ENCODE measurements around the gene LRFN5.

The LRFN5 gene

GRCh38 chr14:41641690-41642089 is 35.0 kb downstream of the LRFN5 start:
- Histone ChIP-seq H2BK5ac (ENCODE audit: low read length) (no peak overlapping the region), H3K36me3 (replicated peaks in 1 of 2; ENCODE audit: control insufficient read depth in 2 of 2, insufficient read depth in 2 of 2, low read length in 2 of 2) (no peaks in the 10 kb centered on the region), H2BK12ac (ENCODE audit: low read length) (no peak overlapping the region), H3K79me1 (ENCODE audit: low read depth, low read length) (no peaks in the 10 kb centered on the region), H3K4me1 (ENCODE audit: control insufficient read depth in 2 of 2, insufficient read depth in 1 of 2, low read depth in 1 of 2, low read length in 2 of 2) (no peaks in the 10 kb centered on the region), H2BK15ac (ENCODE audit: low read length) (no peak overlapping the region), H3K27me3 (ENCODE audit: control insufficient read depth in 3 of 3, insufficient read depth in 3 of 3, low read depth in 1 of 3, low read length in 3 of 3) (no peaks in the 10 kb centered on the region), H3K14ac (ENCODE audit: low read length) (no peak overlapping the region), H4K8ac (ENCODE audit: low read depth, low read length) (no peak overlapping the region), H4K91ac (ENCODE audit: low read depth, low read length, poor library complexity) (no peak overlapping the region), H3K9ac (ENCODE audit: low read depth, low read length, poor library complexity) (no peak overlapping the region), H3K18ac (ENCODE audit: low read length) (no peak overlapping the region), H2BK120ac (ENCODE audit: low read depth, low read length) (no peak overlapping the region), H3K4me3 (ENCODE audit: low read length in 2 of 2) (no peak overlapping the region), H3K9me3 (replicated peaks in 1 of 2; ENCODE audit: control insufficient read depth in 2 of 2, insufficient read depth in 1 of 2, low read depth in 1 of 2, low read length in 2 of 2) (no peaks in the 10 kb centered on the region), H3K4me2 (ENCODE audit: insufficient read depth, low read length, poor library complexity, severe bottlenecking) (no peak overlapping the region), H3K4ac (ENCODE audit: low read length) (no peak overlapping the region), H2AFZ (ENCODE audit: low read length) (no peak overlapping the region), H2AK5ac (ENCODE audit: low read depth, low read length) (no peak overlapping the region), H3K23ac (ENCODE audit: low read depth, low read length, poor library complexity) (no peak overlapping the region), H3K27ac (replicated peaks; ENCODE audit: low read length) (no peak overlapping the region)
- no CpG with 5 or more reads among the region's 1 CpG for WGBS, 2 donors (ENCODE audit: extremely low coverage in 2 of 2, insufficient read length in 2 of 2, insufficient replicate concordance in 1 of 2)
- DNase-seq (ENCODE audit: low spot score) = no peak

- Histone ChIP-seq H3K4me3 (ENCODE audit: low read length in 2 of 2) (no peak overlapping the region), H2BK15ac (ENCODE audit: low read length) (no peak overlapping the region), H2BK5ac (ENCODE audit: low read length) (no peak overlapping the region), H3K9me3 (replicated peaks in 1 of 2; ENCODE audit: control insufficient read depth in 2 of 2, insufficient read depth in 1 of 2, low read depth in 1 of 2, low read length in 2 of 2) (no peaks in the 10 kb centered on the region), H3K4ac (ENCODE audit: low read length) (no peak overlapping the region), H3K14ac (ENCODE audit: low read length) (no peak overlapping the region), H3K4me1 (ENCODE audit: control insufficient read depth in 2 of 2, insufficient read depth in 1 of 2, low read depth in 1 of 2, low read length in 2 of 2) (no peaks in the 10 kb centered on the region), H2BK12ac (ENCODE audit: low read length) (no peak overlapping the region), H4K91ac (ENCODE audit: low read depth, low read length, poor library complexity) (no peak overlapping the region), H4K8ac (ENCODE audit: low read depth, low read length) (no peak overlapping the region), H2BK120ac (ENCODE audit: low read depth, low read length) (no peak overlapping the region), H3K27me3 (ENCODE audit: control insufficient read depth in 3 of 3, insufficient read depth in 3 of 3, low read depth in 1 of 3, low read length in 3 of 3) (no peaks in the 10 kb centered on the region), H3K23ac (ENCODE audit: low read depth, low read length, poor library complexity) (no peak overlapping the region), H2AK5ac (ENCODE audit: low read depth, low read length) (no peak overlapping the region), H2AFZ (ENCODE audit: low read length) (no peak overlapping the region), H3K18ac (ENCODE audit: low read length) (no peak overlapping the region), H3K9ac (ENCODE audit: low read depth, low read length, poor library complexity) (no peak overlapping the region), H3K4me2 (ENCODE audit: insufficient read depth, low read length, poor library complexity, severe bottlenecking) (no peak overlapping the region), H3K36me3 (replicated peaks in 1 of 2; ENCODE audit: control insufficient read depth in 2 of 2, insufficient read depth in 2 of 2, low read length in 2 of 2) (no peaks in the 10 kb centered on the region), H3K27ac (replicated peaks; ENCODE audit: low read length) (no peak overlapping the region), H3K79me1 (ENCODE audit: low read depth, low read length) (no peaks in the 10 kb centered on the region)
- DNase-seq (ENCODE audit: low spot score) = no peak
- WGBS, 2 donors (ENCODE audit: extremely low coverage in 2 of 2, insufficient read length in 2 of 2, insufficient replicate concordance in 1 of 2) = no CpG with 5 or more reads among the region's 1 CpG
Observed at GRCh38 chr14:41642367-41642766, 35.7 kb downstream of the LRFN5 start.

DNA sequence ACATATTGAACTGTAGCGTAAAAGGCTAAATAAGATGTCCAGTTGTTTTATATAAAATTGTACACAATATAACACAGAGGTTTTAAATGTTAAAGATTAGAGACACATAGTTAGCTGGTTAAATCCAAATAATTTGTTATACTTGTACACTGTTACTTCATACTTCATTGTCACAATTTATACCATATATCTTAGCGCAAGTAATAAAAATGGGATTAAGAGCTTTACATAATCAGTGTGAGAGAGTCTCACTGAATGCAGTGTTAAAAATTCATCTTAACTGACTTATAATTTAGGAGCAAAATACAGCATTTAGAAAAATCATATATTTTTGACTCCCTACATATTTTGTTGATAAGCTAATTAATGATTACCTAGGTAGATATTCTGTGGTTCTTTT is 36.1 kb downstream of the LRFN5 start:
- Histone ChIP-seq H2BK12ac (ENCODE audit: low read length) (no peak overlapping the region), H2BK120ac (ENCODE audit: low read depth, low read length) (no peak overlapping the region), H3K4me1 (ENCODE audit: control insufficient read depth in 2 of 2, insufficient read depth in 1 of 2, low read depth in 1 of 2, low read length in 2 of 2) (no peaks in the 10 kb centered on the region), H2AFZ (ENCODE audit: low read length) (no peak overlapping the region), H3K4ac (ENCODE audit: low read length) (no peak overlapping the region), H2AK5ac (ENCODE audit: low read depth, low read length) (no peak overlapping the region), H3K14ac (ENCODE audit: low read length) (no peak overlapping the region), H3K79me1 (ENCODE audit: low read depth, low read length) (no peaks in the 10 kb centered on the region), H3K36me3 (replicated peaks in 1 of 2; ENCODE audit: control insufficient read depth in 2 of 2, insufficient read depth in 2 of 2, low read length in 2 of 2) (no peaks in the 10 kb centered on the region), H2BK15ac (ENCODE audit: low read length) (no peak overlapping the region), H3K9ac (ENCODE audit: low read depth, low read length, poor library complexity) (no peak overlapping the region), H3K4me3 (ENCODE audit: low read length in 2 of 2) (no peak overlapping the region), H4K8ac (ENCODE audit: low read depth, low read length) (no peak overlapping the region), H3K18ac (ENCODE audit: low read length) (no peak overlapping the region), H3K9me3 (replicated peaks in 1 of 2; ENCODE audit: control insufficient read depth in 2 of 2, insufficient read depth in 1 of 2, low read depth in 1 of 2, low read length in 2 of 2) (no peaks in the 10 kb centered on the region), H3K4me2 (ENCODE audit: insufficient read depth, low read length, poor library complexity, severe bottlenecking) (no peak overlapping the region), H3K27me3 (ENCODE audit: control insufficient read depth in 3 of 3, insufficient read depth in 3 of 3, low read depth in 1 of 3, low read length in 3 of 3) (no peaks in the 10 kb centered on the region), H3K23ac (ENCODE audit: low read depth, low read length, poor library complexity) (no peak overlapping the region), H2BK5ac (ENCODE audit: low read length) (no peak overlapping the region), H4K91ac (ENCODE audit: low read depth, low read length, poor library complexity) (no peak overlapping the region), H3K27ac (replicated peaks; ENCODE audit: low read length) (no peak overlapping the region)
- DNase-seq (ENCODE audit: low spot score) = no peak
- WGBS, 2 donors (ENCODE audit: extremely low coverage in 2 of 2, insufficient read length in 2 of 2, insufficient replicate concordance in 1 of 2) = no CpG with 5 or more reads among the region's 2 CpGs

GRCh38 chr14:41644606-41645005 is 37.9 kb downstream of the LRFN5 start:
- no peaks in the 10 kb centered on the region for H3K79me1 ChIP-seq (ENCODE audit: low read depth, low read length)
- H3K36me3 ChIP-seq (replicated peaks in 1 of 2; ENCODE audit: control insufficient read depth in 2 of 2, insufficient read depth in 2 of 2, low read length in 2 of 2) = no peaks in the 10 kb centered on the region
- no peak overlapping the region for H3K9ac ChIP-seq (ENCODE audit: low read depth, low read length, poor library complexity)
- H2AK5ac ChIP-seq (ENCODE audit: low read depth, low read length) = no peak overlapping the region
- H3K4me3 ChIP-seq (ENCODE audit: low read length in 2 of 2) = no peak overlapping the region
- H2BK120ac ChIP-seq (ENCODE audit: low read depth, low read length) = no peak overlapping the region
- H4K8ac ChIP-seq (ENCODE audit: low read depth, low read length) = no peak overlapping the region
- H2BK12ac ChIP-seq (ENCODE audit: low read length) = no peak overlapping the region
- no peaks in the 10 kb centered on the region for H3K4me1 ChIP-seq (ENCODE audit: control insufficient read depth in 2 of 2, insufficient read depth in 1 of 2, low read depth in 1 of 2, low read length in 2 of 2)
- H3K4ac ChIP-seq (ENCODE audit: low read length) = no peak overlapping the region
- H4K91ac ChIP-seq (ENCODE audit: low read depth, low read length, poor library complexity) = no peak overlapping the region
- no peak for DNase-seq (ENCODE audit: low spot score)
- H2BK15ac ChIP-seq (ENCODE audit: low read length) = no peak overlapping the region
- H3K23ac ChIP-seq (ENCODE audit: low read depth, low read length, poor library complexity) = no peak overlapping the region
- no peaks in the 10 kb centered on the region for H3K27me3 ChIP-seq (ENCODE audit: control insufficient read depth in 3 of 3, insufficient read depth in 3 of 3, low read depth in 1 of 3, low read length in 3 of 3)
- no peak overlapping the region for H3K18ac ChIP-seq (ENCODE audit: low read length)
- no peak overlapping the region for H3K14ac ChIP-seq (ENCODE audit: low read length)
- no peak overlapping the region for H3K27ac ChIP-seq (replicated peaks; ENCODE audit: low read length)
- no peak overlapping the region for H2AFZ ChIP-seq (ENCODE audit: low read length)
- H3K4me2 ChIP-seq (ENCODE audit: insufficient read depth, low read length, poor library complexity, severe bottlenecking) = no peak overlapping the region
- H2BK5ac ChIP-seq (ENCODE audit: low read length) = no peak overlapping the region
- no CpG with 5 or more reads among the region's 1 CpG for whole genome bisulfite sequencing, 2 donors (ENCODE audit: extremely low coverage in 2 of 2, insufficient read length in 2 of 2, insufficient replicate concordance in 1 of 2)
- H3K9me3 ChIP-seq (replicated peaks in 1 of 2; ENCODE audit: control insufficient read depth in 2 of 2, insufficient read depth in 1 of 2, low read depth in 1 of 2, low read length in 2 of 2) = no peaks in the 10 kb centered on the region
